ENCODE data around the gene ITIH4. TPM values are rescaled to one million over a fixed set of nuclear protein-coding genes. Genes with fewer than 3 reads are reported as not detected.

ITIH4 gene
- total RNA-seq, 2 donors from 2014 or later: 6.0 to 6.2 TPM

GRCh38 chr3:52847241-52847640 lies 16.8 kb upstream of the ITIH4 start:
- H3K27ac ChIP-seq (ENCODE audit: low read depth, low read length): no peak overlapping the region
- no peak overlapping the region for H3K9ac ChIP-seq (ENCODE audit: extremely low read depth, low read length, poor library complexity, severe bottlenecking)
- no peaks in the 10 kb centered on the region for H3K27me3 Mint-ChIP-seq (ENCODE audit: insufficient read depth)
- H3K27ac Mint-ChIP-seq: no peak overlapping the region
- no peaks in the 10 kb centered on the region for H3K4me1 ChIP-seq (ENCODE audit: control insufficient read depth, insufficient read depth, low read length)
- H3K4me3 Mint-ChIP-seq: no peak overlapping the region
- WGBS, 2 experiments (ENCODE audit: insufficient coverage in 1 of 2, insufficient read length in 1 of 2): 92 to 100% methylated on average over 6 of the region's 6 CpGs
- no peaks in the 10 kb centered on the region for H3K9me3 ChIP-seq (ENCODE audit: control insufficient read depth, low read length)
- H3K36me3 ChIP-seq (ENCODE audit: control insufficient read depth, insufficient read depth, low read length): peaks cover 13% of the 10 kb centered on the region
- no peak overlapping the region for H3K4me3 ChIP-seq (ENCODE audit: low read length)
- no peak for TF ChIP-seq CTCF (conservative IDR thresholded peaks at IDR 0.05)
- no peak for DNase-seq
- no peaks in the 10 kb centered on the region for H3K27me3 ChIP-seq (ENCODE audit: control insufficient read depth, insufficient read depth, low read length, poor library complexity, severe bottlenecking)
- no peaks in the 10 kb centered on the region for H3K4me1 Mint-ChIP-seq
- no peaks in the 10 kb centered on the region for H3K9me3 Mint-ChIP-seq
- H3K36me3 Mint-ChIP-seq (ENCODE audit: low read depth): peaks cover 19% of the 10 kb centered on the region

- Histone ChIP-seq H3K4me3 (ENCODE audit: low read length) (no peak overlapping the region), H3K27ac (ENCODE audit: low read depth, low read length) (peak overlapping the region; percentile 32), H3K36me3 (ENCODE audit: control insufficient read depth, insufficient read depth, low read length) (peaks cover 5% of the 10 kb centered on the region), H3K9ac (ENCODE audit: extremely low read depth, low read length, poor library complexity, severe bottlenecking) (no peak overlapping the region), H3K4me1 (ENCODE audit: control insufficient read depth, insufficient read depth, low read length) (no peaks in the 10 kb centered on the region), H3K27me3 (ENCODE audit: control insufficient read depth, insufficient read depth, low read length, poor library complexity, severe bottlenecking) (no peaks in the 10 kb centered on the region), H3K9me3 (ENCODE audit: control insufficient read depth, low read length) (no peaks in the 10 kb centered on the region)
- WGBS, 2 experiments (ENCODE audit: insufficient coverage in 1 of 2, insufficient read length in 1 of 2): 89 to 92% methylated on average over 13 to 15 of the region's 15 CpGs
- Mint-ChIP-seq H3K27ac (no peak overlapping the region), H3K27me3 (ENCODE audit: insufficient read depth) (no peaks in the 10 kb centered on the region), H3K9me3 (no peaks in the 10 kb centered on the region), H3K36me3 (ENCODE audit: low read depth) (peaks cover 17% of the 10 kb centered on the region), H3K4me3 (no peak overlapping the region), H3K4me1 (no peaks in the 10 kb centered on the region)
- TF ChIP-seq CTCF (conservative IDR thresholded peaks at IDR 0.05): no peak
- no peak for DNase-seq
Observed at GRCh38 chr3:52846432-52846965, 16.0 kb upstream of the ITIH4 start.

- Mint-ChIP-seq H3K9me3 (no peaks in the 10 kb centered on the region), H3K27me3 (ENCODE audit: insufficient read depth) (no peaks in the 10 kb centered on the region), H3K36me3 (ENCODE audit: low read depth) (peaks cover 17% of the 10 kb centered on the region), H3K27ac (no peak overlapping the region), H3K4me1 (no peaks in the 10 kb centered on the region), H3K4me3 (no peak overlapping the region)
- Histone ChIP-seq H3K4me3 (ENCODE audit: low read length) (no peak overlapping the region), H3K27ac (ENCODE audit: low read depth, low read length) (no peak overlapping the region), H3K9me3 (ENCODE audit: control insufficient read depth, low read length) (no peaks in the 10 kb centered on the region), H3K4me1 (ENCODE audit: control insufficient read depth, insufficient read depth, low read length) (no peaks in the 10 kb centered on the region), H3K27me3 (ENCODE audit: control insufficient read depth, insufficient read depth, low read length, poor library complexity, severe bottlenecking) (no peaks in the 10 kb centered on the region), H3K9ac (ENCODE audit: extremely low read depth, low read length, poor library complexity, severe bottlenecking) (no peak overlapping the region), H3K36me3 (ENCODE audit: control insufficient read depth, insufficient read depth, low read length) (peaks cover 5% of the 10 kb centered on the region)
- DNase-seq: peak; percentile 61
- TF ChIP-seq CTCF (conservative IDR thresholded peaks at IDR 0.05): peak; percentile 64
- 92 to 93% methylated on average over 4 to 7 of the region's 7 CpGs for WGBS, 2 experiments (ENCODE audit: insufficient coverage in 1 of 2, insufficient read length in 1 of 2)
Observed at GRCh38 chr3:52845691-52846431, 15.4 kb upstream of the ITIH4 start.
